Smooth muscle cell of the brain vasculature (primary cell): ENCODE measurements around the gene TMEM243.
"Not testable (repeated sequence)": the region's sequence is repeated elsewhere in the genome, so short reads cannot be mapped to it uniquely, and the experiment has no call there.

ENCODE experiments used
- DNase-seq: peaks from one replicate; pipeline ENCODE4 v3.0.0-alpha.2; 2012; ENCODE audit warnings: low read depth, low spot score

The TMEM243 gene

GRCh38 chr7:87212498-87212897, 7.0 kb downstream of the TMEM243 start:
- DNase-seq, result no peak

- no peak for DNase-seq
Observed at GRCh38 chr7:87210506-87210905, 9.0 kb downstream of the TMEM243 start.

- DNase-seq, result no peak
Observed at GRCh38 chr7:87209295-87209924, 10.1 kb downstream of the TMEM243 start.

GRCh38 chr7:87206361-87206760, 13.2 kb downstream of the TMEM243 start:
- DNase-seq, result no peak

GRCh38 chr7:87205701-87206100, 13.8 kb downstream of the TMEM243 start:
- DNase-seq, result not testable (repeated sequence)

GRCh38 chr7:87204933-87205332, 14.6 kb downstream of the TMEM243 start:
- DNase-seq, result no peak

GRCh38 chr7:87203929-87204328, 15.6 kb downstream of the TMEM243 start:
- not testable (repeated sequence) for DNase-seq

GRCh38 chr7:87202705-87203104, 16.8 kb downstream of the TMEM243 start:
- no peak for DNase-seq

GRCh38 chr7:87202208-87202607, 17.3 kb downstream of the TMEM243 start:
- DNase-seq, result no peak

- no peak for DNase-seq
Observed at GRCh38 chr7:87199700-87200450, 19.7 kb downstream of the TMEM243 start.

GRCh38 chr7:87199241-87199640, 20.3 kb downstream of the TMEM243 start:
- no peak for DNase-seq

GRCh38 chr7:87193912-87194311, 25.6 kb downstream of the TMEM243 start:
- no peak for DNase-seq

GRCh38 chr7:87192784-87193487, 26.6 kb downstream of the TMEM243 start:
- no peak for DNase-seq

GRCh38 chr7:87190783-87191182, 28.7 kb downstream of the TMEM243 start:
- DNase-seq, result no peak

- DNase-seq, result no peak
Observed at GRCh38 chr7:87188930-87189329, 30.6 kb downstream of the TMEM243 start.

GRCh38 chr7:87187120-87187519, 32.4 kb downstream of the TMEM243 start:
- no peak for DNase-seq

GRCh38 chr7:87179180-87179579, 40.4 kb downstream of the TMEM243 start:
- no peak for DNase-seq

GRCh38 chr7:87178320-87178719, 41.2 kb downstream of the TMEM243 start:
- DNase-seq, result no peak

- DNase-seq, result no peak
Observed at GRCh38 chr7:87173471-87173870, 46.1 kb downstream of the TMEM243 start.

- DNase-seq, result no peak
Observed at GRCh38 chr7:87171282-87171934, 48.1 kb downstream of the TMEM243 start.

- no peak for DNase-seq
Observed at GRCh38 chr7:87170828-87171227, 48.7 kb downstream of the TMEM243 start.

- DNase-seq, result no peak
Observed at GRCh38 chr7:87164433-87164832, 55.1 kb downstream of the TMEM243 start.
